Measurements from ENCODE around the gene CAMTA1. TPM values are rescaled to one million over a fixed set of nuclear protein-coding genes. Genes with fewer than 3 reads are reported as not detected.

CAMTA1 gene
- total RNA-seq, 1 donor from 2014 or later, result 72.4 TPM

GRCh38 chr1:7645751-7646048 is 860.4 kb downstream of the CAMTA1 start:
- ATAC-seq (no peak), DNase-seq (ENCODE audit: low spot score) (no peak)
- intact Hi-C loops (cut with DNase I), result loop anchor here (5.0 to 10.0 kb wide), 2 partner anchors 193 to 931 kb away; no protein-coding TSS in a partner anchor

GRCh38 chr1:7646164-7646563 is 860.9 kb downstream of the CAMTA1 start:
- intact Hi-C loops (cut with DNase I), result loop anchor here (5.0 to 10.0 kb wide), 2 partner anchors 194 to 931 kb away; no protein-coding TSS in a partner anchor
- ATAC-seq (no peak), DNase-seq (ENCODE audit: low spot score) (no peak)

GRCh38 chr1:7646981-7647901 is 862.0 kb downstream of the CAMTA1 start:
- ATAC-seq, result peak; percentile 65
- DNase-seq (ENCODE audit: low spot score), result peak; percentile 89
- intact Hi-C loops (cut with DNase I), result loop anchor here (5.0 to 10.0 kb wide), 2 partner anchors 195 to 932 kb away; no protein-coding TSS in a partner anchor

GRCh38 chr1:7648761-7649384 is 863.6 kb downstream of the CAMTA1 start:
- intact Hi-C loops (cut with DNase I), result loop anchor here (5.0 to 10.0 kb wide), 2 partner anchors 197 to 934 kb away; no protein-coding TSS in a partner anchor

GRCh38 chr1:7650801-7651200 is 865.5 kb downstream of the CAMTA1 start:
- intact Hi-C loops (cut with DNase I), result no loop called here
- DNase-seq (ENCODE audit: low spot score), result no peak
- ATAC-seq, result no peak

More at GRCh38 chr1:7648761-7649384, 863.6 kb downstream of the CAMTA1 start:
- peak; percentile 74 for DNase-seq (ENCODE audit: low spot score)
- peak; percentile 90 for ATAC-seq

- ATAC-seq (no peak), DNase-seq (ENCODE audit: low spot score) (no peak)
- intact Hi-C loops (cut with DNase I), result no loop called here
Measured at GRCh38 chr1:7651203-7651602, 865.9 kb downstream of the CAMTA1 start.

GRCh38 chr1:7652061-7652460 is 866.8 kb downstream of the CAMTA1 start:
- no peak for DNase-seq (ENCODE audit: low spot score)
- intact Hi-C loops (cut with DNase I), result no loop called here
- no peak for ATAC-seq

GRCh38 chr1:7652515-7653098 is 867.4 kb downstream of the CAMTA1 start:
- DNase-seq (ENCODE audit: low spot score) (no peak), ATAC-seq (no peak)
- intact Hi-C loops (cut with DNase I), result no loop called here

GRCh38 chr1:7654725-7655124 is 869.5 kb downstream of the CAMTA1 start:
- ATAC-seq (no peak), DNase-seq (ENCODE audit: low spot score) (no peak)
- intact Hi-C loops (cut with DNase I), result no loop called here

- intact Hi-C loops (cut with DNase I), result no loop called here
- ATAC-seq, result no peak
- no peak for DNase-seq (ENCODE audit: low spot score)
Measured at GRCh38 chr1:7655354-7655753, 870.1 kb downstream of the CAMTA1 start.

GRCh38 chr1:7656557-7657215 is 871.4 kb downstream of the CAMTA1 start:
- ATAC-seq, result no peak
- intact Hi-C loops (cut with DNase I), result no loop called here

GRCh38 chr1:7657287-7658016 is 872.2 kb downstream of the CAMTA1 start:
- ATAC-seq, result no peak
- DNase-seq (ENCODE audit: low spot score), result no peak
- intact Hi-C loops (cut with DNase I), result no loop called here

More at GRCh38 chr1:7656557-7657215, 871.4 kb downstream of the CAMTA1 start:
- DNase-seq (ENCODE audit: low spot score), result no peak

GRCh38 chr1:7658099-7658498 is 872.8 kb downstream of the CAMTA1 start:
- intact Hi-C loops (cut with DNase I), result no loop called here
- no peak for ATAC-seq
- DNase-seq (ENCODE audit: low spot score), result no peak

- DNase-seq (ENCODE audit: low spot score) (no peak), ATAC-seq (no peak)
- intact Hi-C loops (cut with DNase I), result no loop called here
Measured at GRCh38 chr1:7659514-7659913, 874.3 kb downstream of the CAMTA1 start.

GRCh38 chr1:7663451-7664146 is 878.3 kb downstream of the CAMTA1 start:
- intact Hi-C loops (cut with DNase I), result no loop called here
- no peak for DNase-seq (ENCODE audit: low spot score)
- no peak for ATAC-seq

- no peak for DNase-seq (ENCODE audit: low spot score)
- intact Hi-C loops (cut with DNase I), result no loop called here
- no peak for ATAC-seq
Measured at GRCh38 chr1:7664147-7664892, 879.1 kb downstream of the CAMTA1 start.

- ATAC-seq (no peak), DNase-seq (ENCODE audit: low spot score) (no peak)
- intact Hi-C loops (cut with DNase I), result no loop called here
Measured at GRCh38 chr1:7664893-7665250, 879.6 kb downstream of the CAMTA1 start.

All from sciatic nerve (tissue), 2 donors.